Panc1 (cell line): ENCODE results near the gene UMAD1. TPM values are rescaled to one million over a fixed set of nuclear protein-coding genes. Genes with fewer than 3 reads are reported as not detected.

Experiments
- ATAC-seq: fragments of 200-7000 bp; cut with Tn5 transposase; 2 replicates; pipeline ENCODE4 v1.9.1; 2020; ENCODE audit warnings: mild to moderate bottlenecking, moderate library complexity
- BruUV-seq: library from RNA; stranded (reverse); fragments of 400-500 nt; replicated peaks from 2 replicates; lab custom pipeline; 2021; lab: Mats Ljungman, UMichigan
- CTCF ChIA-PET: fragments of 300-600 bp; sonication (Branson Sonifier 250); formaldehyde crosslinking; loops from one replicate; lab custom pipeline; 2022; ENCODE audit warnings: antibody characterized with exemption; lab: Charles Lee
- POLR2A ChIA-PET: fragments of 300-600 bp; sonication (Branson Sonifier 250); formaldehyde crosslinking; loops from one replicate; lab custom pipeline; 2022; ENCODE audit warnings: antibody characterized with exemption; lab: Charles Lee
- DNase-seq: peaks from one replicate; pipeline ENCODE4 v3.0.0-alpha.2; 2010; ENCODE audit warnings: low read depth, low spot score
- H3K27ac ChIP-seq: 2 replicates; pipeline ENCODE4 v1.5.1; 2011; ENCODE audit warnings: mild to moderate bottlenecking, low read length, inconsistent platforms
- H3K27me3 ChIP-seq: fragments of 200-500 bp; sonication (Bioruptor generic); 2 replicates; pipeline ENCODE4 v1.6.0; 2014; ENCODE audit warnings: low read length, inconsistent platforms; ENCODE audit not compliant: control insufficient read depth, insufficient read depth
- H3K36me3 ChIP-seq: fragments of 200-500 bp; sonication (Bioruptor generic); 2 replicates; pipeline ENCODE4 v1.5.1; 2014; ENCODE audit warnings: inconsistent platforms, mild to moderate bottlenecking, low read length, moderate library complexity; ENCODE audit not compliant: control insufficient read depth, insufficient read depth
- H3K4me1 ChIP-seq: 2 replicates; pipeline ENCODE4 v1.5.1; 2011; ENCODE audit warnings: inconsistent platforms, mild to moderate bottlenecking, low read length, moderate library complexity; ENCODE audit not compliant: control insufficient read depth, insufficient read depth
- H3K4me3 ChIP-seq, 2 experiments: 2 replicates each; pipeline ENCODE4 v1.5.1; 2011 to 2012; ENCODE audit warnings: low read depth in 2 of 2, low read length in 2 of 2, mild to moderate bottlenecking in 2 of 2, inconsistent platforms in 1 of 2, moderate library complexity in 1 of 2
- H3K9me3 ChIP-seq: fragments of 200-500 bp; sonication (Bioruptor generic); 2 replicates; pipeline ENCODE4 v1.5.1; 2014; ENCODE audit warnings: low read depth, mild to moderate bottlenecking, inconsistent platforms, low read length, moderate library complexity; ENCODE audit not compliant: control insufficient read depth, insufficient read depth
- CTCF ChIP-seq: fragments of 450-650 bp; IDR thresholded peaks from 2 replicates; pipeline ENCODE4 v1.5.1; 2017; ENCODE audit warnings: mild to moderate bottlenecking
- POLR2AphosphoS5 ChIP-seq: IDR thresholded peaks from 2 replicates; pipeline ENCODE4 v1.6.1; 2012; ENCODE audit warnings: mild to moderate bottlenecking, low read depth, low read length, moderate library complexity
- REST ChIP-seq, 2 experiments: IDR thresholded peaks; 2 replicates each; pipeline ENCODE4 v1.6.1; 2011 to 2012; ENCODE audit warnings: low read depth in 2 of 2, control low read depth in 1 of 2, low read length in 1 of 2, mild to moderate bottlenecking in 1 of 2, moderate library complexity in 1 of 2; ENCODE audit not compliant: insufficient read depth in 1 of 2
- SIN3A ChIP-seq: IDR thresholded peaks from 2 replicates; pipeline ENCODE4 v1.6.1; 2012; ENCODE audit warnings: low read depth, mild to moderate bottlenecking, low read length, moderate library complexity, borderline replicate concordance; ENCODE audit not compliant: insufficient read depth
- TCF7L2 ChIP-seq: IDR thresholded peaks from 2 replicates; pipeline ENCODE4 v1.6.1; 2011; ENCODE audit warnings: mild to moderate bottlenecking, low read depth, low read length, inconsistent platforms
- in situ Hi-C: cut with HindIII; loops from 2 replicates; pipeline ENCODE4 v1.10.0; 2016; ENCODE audit warnings: low sequenced_read_pairs, low pct_unique_long_range_greater_than_20kb
- intact Hi-C: fragments of 100-400 bp; cut with micrococcal nuclease; formaldehyde crosslinking; loops from one replicate; pipeline ENCODE4 v1.10.0; 2022; ENCODE audit not compliant: unreplicated experiment
- total RNA-seq: library from RNA; stranded (reverse); gene quantifications from one replicate; pipeline ENCODE4 v1.2.1, GENCODE V29; 2021; ENCODE audit not compliant: unreplicated experiment

The UMAD1 gene
- total RNA-seq, 1 experiment from 2014 or later: 19.9 TPM

- H3K9me3 ChIP-seq: no peaks in the 10 kb centered on the region
- no peaks in the 10 kb centered on the region for H3K36me3 ChIP-seq
- DNase-seq (no peak), ATAC-seq (no peak)
- no TSS peak for BruUV-seq
- H3K4me3 ChIP-seq: no peak overlapping the region
- no peaks in the 10 kb centered on the region for H3K27me3 ChIP-seq
- ChIA-PET POLR2A (no interaction called here), CTCF (no interaction called here)
- intact Hi-C loops (no loop called here), in situ Hi-C loops (no loop called here)
- peak; percentile 84 for TF ChIP-seq TCF7L2
- TF ChIP-seq REST (IDR thresholded peaks at IDR 0.05; ENCODE audit: insufficient read depth in 1 of 2, low read depth in 2 of 2, low read length in 1 of 2): no peak
- peak overlapping the region; percentile 52; the same call in 1 of the 2 replicates for H3K27ac ChIP-seq
- H3K4me1 ChIP-seq: peaks cover 14% of the 10 kb centered on the region; the same call in 1 of the 2 replicates
Observed at GRCh38 chr7:7746458-7746857, 105.9 kb downstream of the UMAD1 start.

- no peak overlapping the region for H3K4me3 ChIP-seq
- intact Hi-C loops (no loop called here), in situ Hi-C loops (no loop called here)
- peak overlapping the region; percentile 57; the same call in 1 of the 2 replicates for H3K27ac ChIP-seq
- CTCF ChIA-PET: no interaction called here
- no TSS peak for BruUV-seq
- no peaks in the 10 kb centered on the region for H3K9me3 ChIP-seq
- ATAC-seq: no peak; the same call in 1 of the 2 replicates
- no peak for TF ChIP-seq POLR2AphosphoS5
- TF ChIP-seq CTCF: no peak
- no peaks in the 10 kb centered on the region for H3K27me3 ChIP-seq
- H3K4me1 ChIP-seq: peaks cover 17% of the 10 kb centered on the region; the same call in 1 of the 2 replicates
- no peak for DNase-seq
- POLR2A ChIA-PET: no interaction called here
- H3K36me3 ChIP-seq: no peaks in the 10 kb centered on the region
Observed at GRCh38 chr7:7750571-7751242, 110.2 kb downstream of the UMAD1 start.

- ATAC-seq (no peak), DNase-seq (no peak)
- in situ Hi-C loops (no loop called here), intact Hi-C loops (no loop called here)
- TF ChIP-seq SIN3A (no peak), REST (IDR thresholded peaks at IDR 0.05; ENCODE audit: insufficient read depth in 1 of 2, low read depth in 2 of 2, low read length in 1 of 2) (no peak), TCF7L2 (no peak), CTCF (no peak)
- no peaks in the 10 kb centered on the region for H3K36me3 ChIP-seq
- peak overlapping the region; percentile 57 for H3K27ac ChIP-seq
- ChIA-PET POLR2A (no interaction called here), CTCF (no interaction called here)
- no peaks in the 10 kb centered on the region for H3K27me3 ChIP-seq
- no peaks in the 10 kb centered on the region for H3K9me3 ChIP-seq
- no TSS peak for BruUV-seq
- H3K4me1 ChIP-seq: peaks cover 11% of the 10 kb centered on the region; the same call in 1 of the 2 replicates
- H3K4me3 ChIP-seq: no peak overlapping the region
Observed at GRCh38 chr7:7751243-7752092, 110.9 kb downstream of the UMAD1 start.
